ENCODE data around the gene CD74.
A peak's percentile ranks its signal among the peaks of the same experiment; 100 is the strongest.

Gene CD74

DNA sequence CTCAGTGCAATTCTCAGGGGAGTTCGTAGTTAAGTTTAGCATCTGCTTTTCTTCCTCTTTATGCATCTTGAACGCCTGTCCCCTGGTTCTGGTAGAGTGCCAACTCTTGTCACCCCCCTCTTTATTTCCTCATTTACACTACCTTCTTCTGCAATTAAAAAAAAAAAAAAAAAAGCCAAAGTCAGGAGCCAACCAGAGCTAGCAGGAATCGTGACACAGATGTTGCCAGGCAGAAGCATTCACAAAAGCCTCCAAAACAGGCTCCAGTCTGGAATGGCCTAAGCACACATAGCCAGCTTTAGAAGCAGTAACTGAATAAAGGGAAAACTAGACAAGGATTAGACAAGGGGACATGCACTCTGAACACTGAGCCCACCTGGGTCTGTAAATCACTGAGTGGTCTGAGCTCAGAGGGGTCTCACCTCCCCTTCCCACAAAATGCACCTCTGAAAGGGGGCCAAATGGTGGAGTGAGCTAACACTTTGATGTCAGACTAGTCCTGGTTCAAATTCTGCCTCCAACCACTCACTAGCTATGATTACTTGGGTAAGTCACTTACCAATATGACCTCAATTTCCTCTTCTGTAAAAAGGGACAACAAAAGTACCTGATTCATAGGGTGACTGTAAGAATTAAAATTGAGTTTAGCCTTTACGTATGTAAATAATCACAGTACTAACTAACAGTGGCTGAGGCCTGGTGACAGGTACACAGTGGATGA is 2.0 kb downstream of the CD74 start:
- DNase-seq (ENCODE audit: low read depth in 2 of 2): peak; percentile 23 to 27

DNA sequence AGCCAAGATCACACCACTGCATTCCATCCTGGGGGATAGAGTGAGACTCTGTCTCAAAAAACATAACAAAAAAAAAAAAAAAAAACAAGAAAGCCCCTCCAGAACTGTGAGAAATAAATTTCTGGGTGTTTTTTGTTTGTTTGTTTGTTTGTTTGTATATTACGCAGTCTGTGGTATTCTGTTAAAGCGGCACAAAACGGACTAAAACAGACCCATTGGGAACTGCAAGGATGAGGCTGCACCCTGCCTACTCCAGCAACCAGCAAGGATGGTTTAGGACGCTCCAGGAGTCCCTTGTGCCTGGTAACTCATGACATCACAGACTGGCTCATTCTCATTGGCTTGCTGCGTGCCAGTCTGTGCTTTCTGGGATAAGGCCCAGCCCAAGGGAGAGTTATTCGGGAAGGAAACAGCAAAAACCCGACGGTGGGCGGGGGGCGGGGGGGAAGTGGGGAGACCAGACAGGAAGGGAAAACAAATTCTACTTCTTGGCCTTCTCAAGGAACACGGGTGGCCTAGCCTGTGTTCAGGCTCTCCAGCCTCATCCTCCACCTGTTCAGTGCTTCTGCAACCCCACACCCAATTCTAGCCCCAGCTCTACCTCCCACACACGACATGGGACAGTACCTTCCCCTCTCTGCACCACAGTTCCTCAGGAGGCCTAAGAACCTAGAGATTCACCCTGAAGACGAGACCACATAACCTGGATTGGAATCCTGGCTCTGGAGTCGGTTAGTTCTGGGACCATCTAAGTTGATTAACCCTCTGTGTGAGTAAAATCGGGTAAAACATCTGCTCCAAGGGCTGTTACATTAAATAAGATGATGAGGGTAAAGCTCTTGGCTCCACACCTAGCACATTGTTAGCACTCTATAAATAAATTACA is 2.8 kb downstream of the CD74 start:
- peak in 1 of 2 donors; percentile 12 for DNase-seq (ENCODE audit: low read depth in 2 of 2)

DNA sequence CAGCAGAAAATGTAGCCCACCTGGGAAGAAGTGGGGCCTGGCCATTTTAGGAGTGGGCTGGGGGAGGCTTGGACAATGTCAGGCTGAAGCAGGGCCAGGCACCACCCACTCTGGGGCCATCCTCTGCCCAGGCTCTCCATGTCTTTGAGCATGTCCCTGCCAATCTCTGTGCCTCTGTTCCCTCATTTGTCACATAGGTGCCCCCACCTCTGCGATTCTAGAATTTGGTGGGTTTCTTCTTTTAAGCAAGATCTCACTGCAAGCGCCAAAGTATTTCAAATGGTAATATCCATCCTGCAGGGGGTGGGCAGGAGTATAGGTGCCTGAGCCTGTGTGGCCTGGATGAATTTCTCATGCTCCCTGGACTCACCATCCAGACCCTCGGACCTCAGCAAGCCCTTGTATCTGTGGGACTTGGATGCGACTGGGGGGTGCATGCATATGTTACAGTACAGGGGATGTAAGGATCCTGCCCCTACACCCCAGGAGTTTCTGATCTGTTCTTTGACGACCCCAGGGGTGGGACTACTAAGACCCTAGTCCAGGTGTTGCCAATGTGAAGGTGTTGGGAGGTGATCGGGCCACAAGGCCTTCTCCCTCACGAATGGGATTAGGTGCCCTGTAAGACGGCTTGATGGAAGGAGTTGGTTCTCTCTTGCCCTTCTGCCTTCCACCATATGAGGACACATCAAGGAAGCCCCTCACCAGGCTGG is 4.3 kb downstream of the CD74 start:
- DNase-seq (ENCODE audit: low read depth in 2 of 2): no peak

DNA sequence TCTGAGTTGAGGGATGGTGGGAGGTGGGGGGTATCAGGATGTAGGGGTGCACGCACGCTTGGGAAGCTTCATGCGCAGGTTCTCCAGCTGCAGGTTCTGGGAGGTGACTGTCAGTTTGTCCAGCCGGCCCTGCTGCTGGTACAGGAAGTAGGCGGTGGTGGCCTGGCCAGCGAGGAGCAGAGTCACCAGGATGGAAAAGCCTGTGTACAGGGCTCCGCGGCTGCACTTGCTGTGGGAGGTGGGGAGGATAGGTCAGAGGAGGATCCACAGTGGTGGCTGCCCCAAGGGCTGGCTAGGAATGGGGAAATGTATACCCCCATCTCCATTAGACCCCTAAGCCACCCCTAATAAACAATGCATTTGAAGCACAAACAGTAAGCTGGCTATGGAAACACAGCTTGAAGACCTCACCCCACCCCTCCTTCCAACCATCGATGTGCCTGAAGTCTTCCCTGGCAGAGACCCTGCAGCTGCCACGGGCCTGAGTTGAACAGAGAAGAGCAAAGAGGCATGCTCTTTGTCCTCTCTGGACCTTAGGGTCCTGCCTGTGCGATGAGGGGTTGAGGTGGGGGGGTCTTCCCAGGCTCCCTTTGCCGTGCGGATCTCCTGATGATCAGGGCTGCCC is 5.5 kb downstream of the CD74 start:
- no peak for DNase-seq (ENCODE audit: low read depth in 2 of 2)

DNA sequence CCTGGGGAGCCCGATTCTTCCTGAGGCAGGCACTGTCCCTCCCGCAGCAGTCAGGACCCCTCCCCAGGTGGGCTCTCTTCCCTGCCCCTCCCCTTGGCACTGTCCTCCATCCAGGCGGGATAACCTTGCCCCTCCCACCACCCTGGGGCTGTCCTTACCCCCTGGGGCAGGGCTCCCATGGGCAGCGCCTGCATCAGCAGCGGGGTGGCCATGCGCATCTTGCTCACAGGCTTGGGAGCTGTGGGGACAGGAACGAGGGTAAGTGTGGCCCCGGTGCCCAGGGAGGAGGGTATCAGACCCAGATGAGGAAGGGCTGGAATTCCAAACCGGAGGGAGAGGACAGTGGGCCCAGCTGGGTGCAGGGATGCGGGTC is 6.0 kb downstream of the CD74 start:
- no peak for DNase-seq (ENCODE audit: low read depth in 2 of 2)

DNA sequence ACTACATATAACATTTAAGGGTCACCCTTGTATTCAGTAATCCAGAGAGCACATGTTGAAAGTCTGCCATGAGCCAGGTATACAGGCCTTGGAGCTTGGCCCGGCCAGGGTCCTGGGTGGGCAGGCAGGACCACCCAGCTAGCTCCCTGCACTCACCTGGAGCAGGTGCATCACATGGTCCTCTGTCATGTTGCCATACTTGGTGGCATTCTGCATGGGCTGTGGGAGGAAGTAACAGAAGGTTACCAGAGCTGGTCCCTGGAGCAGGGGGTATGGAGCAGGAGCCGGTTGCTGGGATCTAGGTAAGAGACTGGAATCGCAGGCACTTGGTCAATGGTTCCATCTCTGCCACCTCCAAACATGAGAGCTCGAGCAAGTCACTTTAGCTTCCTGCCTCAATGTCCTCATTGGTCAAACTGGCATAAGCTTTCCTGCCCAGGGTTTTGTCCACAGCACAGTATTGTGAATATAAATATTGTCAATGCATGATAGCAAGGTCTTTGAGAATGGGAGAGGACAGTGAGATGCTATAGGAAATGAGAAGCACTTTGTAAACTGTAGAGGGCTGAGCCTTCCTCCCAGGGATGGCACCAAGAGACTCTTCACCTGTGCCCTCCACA is 6.5 kb downstream of the CD74 start:
- DNase-seq (ENCODE audit: low read depth in 2 of 2): no peak

DNA sequence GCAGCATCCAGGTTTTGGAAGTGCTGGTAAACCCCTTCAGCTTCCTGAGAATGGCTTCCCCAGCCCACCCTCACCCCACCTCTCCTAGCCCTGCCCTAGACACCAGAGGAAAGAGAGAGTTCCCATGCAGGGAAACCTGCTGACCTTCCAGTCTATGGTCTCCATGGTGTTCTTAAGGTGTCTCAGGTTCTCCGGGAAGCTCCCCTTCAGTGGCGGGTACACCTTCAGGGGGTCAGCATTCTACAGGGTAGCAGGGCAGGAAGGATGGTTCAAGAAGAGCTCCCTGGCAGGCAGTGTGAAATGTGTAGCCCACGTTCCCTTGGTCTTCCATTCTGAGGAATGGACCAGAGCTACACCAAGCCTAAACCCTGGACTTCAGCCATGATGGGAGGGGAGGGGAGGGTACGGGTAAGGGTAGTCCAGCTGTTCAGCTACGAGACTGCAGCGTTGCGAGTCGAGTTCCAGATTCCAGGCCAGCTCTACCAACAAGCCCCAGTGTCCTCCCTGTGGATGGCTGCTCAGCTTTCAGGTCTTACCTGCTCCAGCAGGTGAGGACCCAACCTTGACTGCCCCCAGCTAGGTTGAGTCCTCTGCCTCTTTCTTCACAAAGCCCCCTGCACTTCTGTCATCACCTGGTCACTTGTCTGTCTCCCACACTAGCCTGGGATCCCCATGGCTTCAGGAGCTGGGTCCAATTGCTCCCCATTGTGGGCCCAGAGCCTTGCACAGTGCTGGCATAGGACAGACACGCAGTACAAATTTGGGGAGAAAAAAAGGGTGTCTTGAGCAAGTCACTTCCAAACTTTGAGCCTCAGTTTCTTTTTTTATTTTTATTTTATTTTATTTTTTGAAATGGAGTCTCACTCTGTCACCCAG is 7.5 kb downstream of the CD74 start:
- no peak for DNase-seq (ENCODE audit: low read depth in 2 of 2)

DNA sequence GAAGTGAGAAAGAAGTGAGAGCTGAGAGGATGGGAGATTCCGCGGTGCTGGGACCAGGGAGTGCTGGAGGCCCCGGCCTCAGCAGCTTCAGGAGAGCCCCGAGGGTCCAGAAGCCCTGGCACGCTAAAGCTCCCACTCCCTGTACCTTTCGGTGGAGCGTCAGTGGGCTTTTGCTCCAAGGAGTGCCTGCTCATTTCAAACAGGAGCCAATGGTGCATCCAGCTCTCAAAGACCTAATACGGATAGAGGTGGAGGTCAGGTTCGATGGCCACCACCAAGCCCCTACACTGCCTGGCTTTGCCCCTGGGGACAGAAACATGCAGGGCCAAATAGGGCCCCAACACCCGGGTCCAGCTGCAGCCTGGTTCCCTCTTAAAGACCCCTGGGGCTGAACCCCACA is 8.2 kb downstream of the CD74 start:
- DNase-seq (ENCODE audit: low read depth in 2 of 2): no peak

DNA sequence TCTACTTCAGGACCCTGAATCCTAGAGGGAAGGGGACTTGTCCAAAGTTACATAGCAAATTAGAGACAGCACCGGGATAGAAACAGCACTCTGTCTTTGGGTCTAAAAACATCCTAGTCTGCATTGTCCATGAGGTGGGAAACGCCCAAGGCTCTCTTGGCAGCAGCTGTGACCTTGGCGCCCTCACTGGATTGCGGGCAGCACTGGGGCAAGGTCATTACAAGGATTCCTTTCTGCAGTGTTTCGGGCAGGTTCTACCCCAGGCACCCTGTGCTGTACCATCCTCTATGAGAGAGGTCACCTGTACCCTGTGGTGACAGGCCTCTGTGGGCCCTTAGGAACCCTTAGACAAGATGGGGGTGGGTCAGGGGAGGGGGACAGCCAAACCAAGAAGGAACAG is 8.6 kb downstream of the CD74 start:
- no peak for DNase-seq (ENCODE audit: low read depth in 2 of 2)

DNA sequence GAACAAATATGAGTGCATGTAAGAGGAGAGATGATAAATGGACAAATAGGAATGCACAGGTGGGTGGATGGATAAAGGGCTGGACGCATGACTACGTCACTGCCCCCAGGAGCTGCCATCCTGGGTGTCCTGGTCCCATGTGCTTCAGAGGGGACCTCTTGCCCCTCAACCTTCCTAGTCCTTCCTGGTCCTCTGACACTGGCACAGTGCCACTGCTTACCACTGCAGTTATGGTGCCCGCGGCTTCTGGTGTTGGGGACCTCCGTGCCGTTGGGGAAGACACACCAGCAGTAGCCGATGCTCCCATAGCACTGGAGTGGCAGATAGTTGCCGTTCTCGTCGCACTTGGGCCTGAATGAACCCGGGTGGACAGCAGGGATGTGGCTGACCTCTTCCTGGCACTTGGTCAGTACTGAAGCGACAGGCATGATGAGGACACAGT is 9.8 kb downstream of the CD74 start:
- DNase-seq (ENCODE audit: low read depth in 2 of 2): no peak

DNA sequence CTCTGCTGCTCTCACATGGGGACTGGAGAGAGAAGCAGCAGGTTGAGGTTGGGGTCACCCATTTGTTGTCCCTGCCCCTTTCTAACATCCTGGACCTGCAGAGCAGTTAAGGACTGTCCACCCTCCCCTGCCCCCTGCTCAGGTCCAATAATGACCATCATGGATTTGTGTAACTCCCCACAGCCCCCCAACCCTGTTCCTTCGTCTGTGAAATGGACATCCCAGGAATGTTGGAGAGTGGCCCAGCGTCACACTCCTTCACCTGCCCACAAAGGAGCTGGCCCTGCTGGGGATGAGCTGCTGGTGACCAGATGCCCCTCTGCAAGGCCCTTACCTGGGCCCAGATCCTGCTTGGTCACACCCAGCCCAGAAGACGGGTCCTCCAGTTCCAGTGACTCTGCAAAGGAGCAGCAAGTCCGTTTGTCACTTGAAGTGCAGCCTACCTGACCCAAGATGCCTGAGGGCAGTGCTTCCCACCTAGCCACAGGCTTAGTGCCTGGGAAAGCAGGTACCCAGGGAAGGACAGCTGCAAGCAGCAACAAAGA is 10.4 kb downstream of the CD74 start:
- no peak for DNase-seq (ENCODE audit: low read depth in 2 of 2)

DNA sequence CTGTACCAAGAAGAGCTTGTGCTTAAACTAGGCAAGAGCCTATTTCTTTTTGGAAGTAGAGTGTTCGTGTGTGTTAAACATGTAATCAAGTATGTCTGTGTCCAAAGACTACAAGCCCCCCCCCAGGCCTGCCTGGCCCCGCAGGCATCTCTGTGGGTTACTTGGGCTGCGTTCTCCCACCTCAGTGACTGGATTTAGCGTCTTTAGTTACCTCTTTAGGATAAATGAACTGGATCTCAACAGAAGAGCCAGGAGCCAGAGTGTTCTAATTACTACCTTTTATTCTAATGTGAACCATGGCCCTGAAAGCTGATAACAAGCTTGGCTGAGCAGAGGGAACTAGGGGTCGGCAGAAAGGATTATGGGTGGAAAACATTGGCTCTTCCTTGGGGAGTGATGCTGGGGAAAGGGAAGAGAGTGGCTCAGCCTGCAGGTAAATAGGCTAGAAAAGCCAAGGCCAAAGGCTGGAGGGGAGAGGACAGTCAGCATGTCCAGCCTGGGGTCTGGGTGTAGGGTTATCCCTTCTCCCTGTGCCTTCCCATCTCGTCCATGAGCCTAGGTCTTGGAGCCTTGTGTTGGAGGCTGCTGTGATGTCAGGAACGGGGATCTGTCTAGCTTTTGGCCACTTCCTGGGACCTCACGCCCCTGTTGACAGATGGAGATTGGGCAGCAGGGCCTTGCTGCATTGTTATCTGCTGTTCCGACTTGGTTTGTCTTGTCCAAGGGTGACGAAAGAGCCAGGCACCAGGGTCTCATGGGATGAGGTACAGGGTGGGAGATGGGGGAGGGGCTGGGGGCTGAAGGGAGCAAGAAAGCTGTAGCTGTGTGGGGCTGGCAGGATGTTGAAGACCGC is 11.1 kb downstream of the CD74 start:
- DNase-seq (ENCODE audit: low read depth in 2 of 2): no peak

DNA sequence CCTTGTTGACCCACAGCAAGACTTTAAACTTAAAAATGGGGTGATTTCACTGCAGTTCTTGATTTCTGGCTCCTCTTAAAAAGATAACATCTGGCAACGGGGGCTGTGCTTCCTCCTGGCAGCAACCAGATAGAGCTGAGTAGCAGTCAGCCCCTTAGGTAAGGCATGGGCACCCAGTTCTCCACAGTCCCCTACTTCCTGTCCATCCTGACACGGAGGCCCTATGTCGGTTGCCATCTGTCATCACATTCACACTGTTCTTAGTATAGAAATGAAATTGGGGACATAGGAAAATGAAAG is 11.7 kb downstream of the CD74 start:
- no peak for DNase-seq (ENCODE audit: low read depth in 2 of 2)

DNA sequence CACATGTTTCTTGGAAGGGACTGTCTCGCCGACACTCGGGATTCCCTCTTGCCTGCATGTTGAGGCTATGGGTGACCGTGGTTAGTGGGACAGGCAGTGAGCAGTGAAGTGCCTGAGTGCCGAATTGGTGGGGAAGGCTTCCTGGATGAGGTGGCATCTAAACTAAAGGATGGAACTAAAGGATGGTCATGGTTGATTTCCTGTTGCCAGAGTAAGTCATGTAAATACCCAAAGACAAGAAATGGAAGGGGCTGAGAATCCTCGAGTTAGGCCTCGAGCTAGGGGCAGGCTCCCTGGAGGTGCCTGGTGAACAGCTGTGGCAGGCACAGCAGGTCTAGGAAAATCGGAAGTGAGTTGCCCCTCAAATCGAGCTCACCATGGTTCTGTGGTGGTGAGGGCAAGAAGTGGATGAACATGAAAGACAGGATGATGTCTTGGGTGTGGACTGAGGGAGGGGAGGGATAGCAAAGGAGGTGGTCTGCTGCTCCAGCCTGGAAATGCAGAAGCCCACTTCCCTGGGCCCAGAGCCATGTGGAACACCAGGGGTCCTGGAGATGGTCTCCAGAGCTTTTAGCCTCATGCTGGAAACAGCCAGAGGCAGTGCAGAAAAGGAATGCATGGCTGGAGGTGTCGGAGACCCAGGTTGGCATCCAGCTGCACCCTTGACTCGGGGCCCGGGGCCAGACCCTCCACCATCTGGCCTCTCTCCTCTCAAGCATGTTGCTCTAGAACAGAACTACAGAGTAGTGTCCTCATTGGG is 12.2 kb downstream of the CD74 start:
- no peak for DNase-seq (ENCODE audit: low read depth in 2 of 2)

DNA sequence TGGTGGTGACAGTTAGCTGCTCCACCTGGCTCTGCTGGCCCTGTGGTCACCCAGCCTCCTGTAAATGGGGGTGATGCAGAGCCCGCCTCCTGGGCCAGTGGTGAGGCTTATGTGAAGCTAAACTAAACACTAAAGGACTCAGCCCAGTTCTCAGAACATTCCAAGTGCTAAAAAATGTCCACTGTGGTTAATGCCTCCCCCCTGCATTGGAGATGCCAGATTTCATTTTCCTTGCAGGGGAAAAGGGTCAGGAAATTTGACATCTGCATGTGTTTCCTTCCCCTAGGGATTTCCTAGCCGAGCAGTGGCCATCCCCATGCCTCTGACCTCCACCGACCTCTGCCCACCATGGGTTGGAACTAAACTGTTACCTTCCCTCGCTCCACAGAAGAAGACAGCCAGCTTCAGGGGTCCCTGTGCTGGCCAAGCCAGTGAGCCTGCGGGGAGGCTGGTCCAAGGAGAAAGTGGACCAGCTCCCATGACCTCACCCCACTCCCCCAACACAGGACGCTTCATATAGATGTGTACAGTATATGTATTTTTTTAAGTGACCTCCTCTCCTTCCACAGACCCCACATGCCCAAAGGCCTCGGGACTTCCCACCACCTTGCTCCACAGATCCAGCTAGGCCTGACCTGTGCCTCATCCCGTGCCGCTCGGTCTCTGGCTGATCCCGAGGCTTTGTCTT is 13.0 kb downstream of the CD74 start:
- no peak for DNase-seq (ENCODE audit: low read depth in 2 of 2)

DNA sequence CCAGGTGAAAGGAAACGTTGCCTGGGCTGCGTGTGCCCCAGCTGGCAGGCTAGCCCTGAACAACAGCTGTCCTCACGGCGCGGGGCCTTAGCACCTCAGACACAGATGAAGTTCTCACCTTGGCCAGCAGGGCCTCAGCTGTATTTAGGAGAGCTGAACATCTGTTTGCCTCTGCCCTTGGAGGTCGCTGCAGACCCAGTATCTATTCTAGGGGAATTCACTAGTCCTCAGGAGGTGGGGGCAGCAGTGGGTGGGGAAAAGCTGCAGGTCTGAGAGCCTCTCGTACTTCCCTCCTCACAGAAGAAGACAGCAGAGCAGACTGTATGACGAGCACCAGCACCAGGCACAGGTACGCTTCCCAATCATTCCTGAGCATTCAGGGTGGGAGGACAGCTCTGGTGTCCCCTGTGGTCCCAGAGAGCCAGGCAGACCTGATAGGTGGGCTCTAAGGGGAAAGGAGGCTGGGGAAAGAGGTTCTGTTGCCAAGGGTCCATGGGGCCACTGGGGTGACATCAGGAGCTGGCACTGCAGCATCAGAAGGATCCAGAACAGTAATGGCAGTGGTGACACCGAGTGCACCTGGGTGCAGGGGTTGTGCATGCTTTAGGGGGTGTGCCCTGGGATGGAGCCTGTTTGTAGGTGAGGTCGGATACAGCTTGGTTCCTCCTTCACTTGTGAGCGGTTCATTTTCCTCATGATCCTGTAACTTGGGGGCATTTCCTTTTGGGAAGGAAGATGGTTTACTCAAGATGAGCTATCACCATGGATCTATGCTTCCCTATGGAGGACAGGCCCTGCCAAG is 13.8 kb downstream of the CD74 start:
- no peak for DNase-seq (ENCODE audit: low read depth in 2 of 2)

Measured in stimulated activated CD8-positive, alpha-beta memory T cell treated with anti-CD3 and anti-CD28 coated beads, Interleukin-2, amount 100 ng/mL, for 1 hour (primary cell).